ENCODE data around the gene KIRREL1. TPM values are rescaled to one million over a fixed set of nuclear protein-coding genes. Genes with fewer than 3 reads are reported as not detected.

The KIRREL1 gene
- total and polyA plus RNA-seq, 2 experiments from 2014 or later, result 5.1 to 35.2 TPM

DNA sequence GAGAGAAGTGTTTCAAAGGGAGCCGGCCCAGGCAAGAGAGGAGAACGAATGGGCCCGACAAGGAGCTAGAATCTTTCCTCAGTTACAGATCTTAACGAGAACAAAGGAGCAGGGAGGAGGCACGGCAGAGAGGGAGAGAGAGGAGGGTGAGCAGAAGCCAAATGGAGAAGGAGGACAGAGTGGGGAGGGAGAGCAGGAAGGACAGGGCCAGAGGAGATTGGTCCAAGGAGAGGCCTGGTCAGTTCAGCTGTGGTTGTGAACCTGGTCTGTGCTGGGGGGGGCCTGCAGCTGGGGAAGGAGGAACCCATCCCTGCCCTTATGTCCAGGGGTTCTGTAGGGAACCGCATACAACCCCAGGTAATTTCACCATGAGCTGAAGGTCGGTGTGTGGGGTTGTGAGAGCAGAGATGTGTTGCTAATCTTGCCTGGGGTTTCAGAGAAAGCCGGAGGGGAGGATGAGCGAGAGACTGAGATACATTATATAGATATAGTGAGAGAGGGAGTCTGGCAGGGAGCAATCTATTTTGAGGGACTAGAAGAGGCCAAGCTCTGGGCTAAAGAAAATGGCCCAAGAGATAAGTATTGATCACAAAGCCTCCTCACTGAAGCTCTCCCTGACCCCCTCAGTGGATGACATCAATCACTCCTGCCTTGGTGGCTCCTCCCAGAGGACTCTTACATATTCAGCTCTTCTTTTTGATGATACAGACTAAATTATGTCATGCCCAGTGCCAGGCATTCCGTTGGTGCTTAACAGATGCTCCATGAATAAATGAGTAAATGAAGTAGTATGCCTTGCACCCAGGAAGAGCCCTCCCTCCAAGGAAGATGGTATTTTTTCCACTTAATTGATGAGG, 123.1 kb downstream of the KIRREL1 start (continued):
- no peak for TF ChIP-seq EZH2 (IDR thresholded peaks at IDR 0.05; ENCODE audit: low read depth, unreplicated experiment)
- TF ChIP-seq, protein P1, sequence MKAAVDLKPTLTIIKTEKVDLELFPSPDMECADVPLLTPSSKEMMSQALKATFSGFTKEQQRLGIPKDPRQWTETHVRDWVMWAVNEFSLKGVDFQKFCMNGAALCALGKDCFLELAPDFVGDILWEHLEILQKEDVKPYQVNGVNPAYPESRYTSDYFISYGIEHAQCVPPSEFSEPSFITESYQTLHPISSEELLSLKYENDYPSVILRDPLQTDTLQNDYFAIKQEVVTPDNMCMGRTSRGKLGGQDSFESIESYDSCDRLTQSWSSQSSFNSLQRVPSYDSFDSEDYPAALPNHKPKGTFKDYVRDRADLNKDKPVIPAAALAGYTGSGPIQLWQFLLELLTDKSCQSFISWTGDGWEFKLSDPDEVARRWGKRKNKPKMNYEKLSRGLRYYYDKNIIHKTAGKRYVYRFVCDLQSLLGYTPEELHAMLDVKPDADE (IDR thresholded peaks at IDR 0.05), result no peak
- TF ChIP-seq POLR2AphosphoS5 (IDR thresholded peaks at IDR 0.05; ENCODE audit: low read depth), result no peak
- TF ChIP-seq, protein P2, sequence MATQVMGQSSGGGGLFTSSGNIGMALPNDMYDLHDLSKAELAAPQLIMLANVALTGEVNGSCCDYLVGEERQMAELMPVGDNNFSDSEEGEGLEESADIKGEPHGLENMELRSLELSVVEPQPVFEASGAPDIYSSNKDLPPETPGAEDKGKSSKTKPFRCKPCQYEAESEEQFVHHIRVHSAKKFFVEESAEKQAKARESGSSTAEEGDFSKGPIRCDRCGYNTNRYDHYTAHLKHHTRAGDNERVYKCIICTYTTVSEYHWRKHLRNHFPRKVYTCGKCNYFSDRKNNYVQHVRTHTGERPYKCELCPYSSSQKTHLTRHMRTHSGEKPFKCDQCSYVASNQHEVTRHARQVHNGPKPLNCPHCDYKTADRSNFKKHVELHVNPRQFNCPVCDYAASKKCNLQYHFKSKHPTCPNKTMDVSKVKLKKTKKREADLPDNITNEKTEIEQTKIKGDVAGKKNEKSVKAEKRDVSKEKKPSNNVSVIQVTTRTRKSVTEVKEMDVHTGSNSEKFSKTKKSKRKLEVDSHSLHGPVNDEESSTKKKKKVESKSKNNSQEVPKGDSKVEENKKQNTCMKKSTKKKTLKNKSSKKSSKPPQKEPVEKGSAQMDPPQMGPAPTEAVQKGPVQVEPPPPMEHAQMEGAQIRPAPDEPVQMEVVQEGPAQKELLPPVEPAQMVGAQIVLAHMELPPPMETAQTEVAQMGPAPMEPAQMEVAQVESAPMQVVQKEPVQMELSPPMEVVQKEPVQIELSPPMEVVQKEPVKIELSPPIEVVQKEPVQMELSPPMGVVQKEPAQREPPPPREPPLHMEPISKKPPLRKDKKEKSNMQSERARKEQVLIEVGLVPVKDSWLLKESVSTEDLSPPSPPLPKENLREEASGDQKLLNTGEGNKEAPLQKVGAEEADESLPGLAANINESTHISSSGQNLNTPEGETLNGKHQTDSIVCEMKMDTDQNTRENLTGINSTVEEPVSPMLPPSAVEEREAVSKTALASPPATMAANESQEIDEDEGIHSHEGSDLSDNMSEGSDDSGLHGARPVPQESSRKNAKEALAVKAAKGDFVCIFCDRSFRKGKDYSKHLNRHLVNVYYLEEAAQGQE (IDR thresholded peaks at IDR 0.05; ENCODE audit: unreplicated experiment), result no peak
- no peak for TF ChIP-seq STAT1 (IDR thresholded peaks at IDR 0.05; ENCODE audit: unreplicated experiment)
- TF ChIP-seq, protein P3, sequence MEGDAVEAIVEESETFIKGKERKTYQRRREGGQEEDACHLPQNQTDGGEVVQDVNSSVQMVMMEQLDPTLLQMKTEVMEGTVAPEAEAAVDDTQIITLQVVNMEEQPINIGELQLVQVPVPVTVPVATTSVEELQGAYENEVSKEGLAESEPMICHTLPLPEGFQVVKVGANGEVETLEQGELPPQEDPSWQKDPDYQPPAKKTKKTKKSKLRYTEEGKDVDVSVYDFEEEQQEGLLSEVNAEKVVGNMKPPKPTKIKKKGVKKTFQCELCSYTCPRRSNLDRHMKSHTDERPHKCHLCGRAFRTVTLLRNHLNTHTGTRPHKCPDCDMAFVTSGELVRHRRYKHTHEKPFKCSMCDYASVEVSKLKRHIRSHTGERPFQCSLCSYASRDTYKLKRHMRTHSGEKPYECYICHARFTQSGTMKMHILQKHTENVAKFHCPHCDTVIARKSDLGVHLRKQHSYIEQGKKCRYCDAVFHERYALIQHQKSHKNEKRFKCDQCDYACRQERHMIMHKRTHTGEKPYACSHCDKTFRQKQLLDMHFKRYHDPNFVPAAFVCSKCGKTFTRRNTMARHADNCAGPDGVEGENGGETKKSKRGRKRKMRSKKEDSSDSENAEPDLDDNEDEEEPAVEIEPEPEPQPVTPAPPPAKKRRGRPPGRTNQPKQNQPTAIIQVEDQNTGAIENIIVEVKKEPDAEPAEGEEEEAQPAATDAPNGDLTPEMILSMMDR (conservative IDR thresholded peaks at IDR 0.05; ENCODE audit: low read depth in 2 of 2), result no peak
- TF ChIP-seq NANOG (IDR thresholded peaks at IDR 0.05; ENCODE audit: borderline replicate concordance), result no peak

DNA sequence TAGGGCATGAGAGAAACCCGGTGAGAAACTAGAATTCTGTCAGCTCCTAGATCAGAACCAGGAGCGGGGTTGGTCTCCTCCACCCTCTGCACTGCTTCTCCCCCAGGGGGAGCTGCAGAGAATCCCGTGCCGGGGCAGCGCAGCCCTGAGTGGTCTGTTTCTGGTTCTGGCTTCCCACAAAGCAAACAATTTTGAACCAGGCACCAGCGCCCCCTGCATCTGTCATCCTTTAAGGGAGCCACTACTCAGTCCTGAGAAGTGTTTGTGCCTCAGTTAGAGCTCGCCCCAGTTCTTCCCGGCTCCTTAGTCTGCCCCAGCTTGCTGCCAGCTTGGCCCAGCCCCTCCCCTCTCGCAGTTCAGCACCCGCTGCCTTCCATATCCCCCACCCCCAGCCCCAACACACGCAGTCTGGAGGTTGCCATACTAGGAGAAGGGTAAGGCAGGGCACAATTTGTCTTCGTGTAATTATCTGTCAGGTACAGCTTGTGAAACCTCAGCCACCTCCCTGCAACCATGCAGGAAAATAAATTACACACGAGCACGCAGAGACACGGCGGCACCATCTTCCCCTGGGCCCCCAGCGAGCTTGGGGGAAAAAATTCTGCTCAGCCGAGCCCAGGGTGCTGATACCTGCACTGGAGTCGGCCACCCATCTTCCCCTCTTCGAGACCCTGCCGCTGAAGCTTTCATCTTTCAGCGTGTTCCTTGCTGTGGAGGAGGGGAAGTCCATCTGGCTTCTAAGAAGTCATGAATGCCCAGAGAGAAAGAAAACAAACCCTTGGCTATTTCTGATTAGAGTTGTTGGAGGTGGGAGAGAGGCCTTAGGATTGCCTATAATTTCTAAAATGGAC, 124.6 kb downstream of the KIRREL1 start:
- Histone ChIP-seq H3K36me3 (ENCODE audit: insufficient read depth) (no peaks in the 10 kb centered on the region), H3K9me2 (ENCODE audit: insufficient read depth) (no peaks in the 10 kb centered on the region), H3K27ac (ENCODE audit: low read depth) (peak overlapping the region; percentile 66; the same call in 1 of the 2 replicates), H3K4me1 (ENCODE audit: insufficient read depth) (peaks cover 30% of the 10 kb centered on the region), H3K79me2 (replicated peaks; ENCODE audit: insufficient read depth) (no peaks in the 10 kb centered on the region), H3K27me3 (ENCODE audit: insufficient read depth) (peaks cover 10% of the 10 kb centered on the region), H3K4me2 (peak overlapping the region; percentile 76), H3K4me3 (peak overlapping the region; percentile 38), H2AFZ (peak overlapping the region; percentile 96), H3F3A (replicated peaks; ENCODE audit: low read depth) (peaks cover 7% of the 10 kb centered on the region), H4K20me1 (replicated peaks; ENCODE audit: insufficient read depth) (no peaks in the 10 kb centered on the region)
- TF ChIP-seq ZNF331 (CRISPR knock-in tag; IDR thresholded peaks at IDR 0.05; ENCODE audit: low read depth), result no peak; the same call in 1 of the 2 replicates
- TF ChIP-seq, protein P3 (conservative IDR thresholded peaks at IDR 0.05; ENCODE audit: low read depth in 2 of 2), result peak; percentile 85 to 86
- TF ChIP-seq CREB1 (CRISPR knock-in tag; IDR thresholded peaks at IDR 0.05; ENCODE audit: low read depth), result 0 out of 2 replicates have a peak, but pooled peaks have one; percentile 23
- Mint-ChIP-seq H3K4me3 (no peak overlapping the region), H3K4me1 (peaks cover 43% of the 10 kb centered on the region), H3K27ac (no peak overlapping the region), H3K9me3 (peaks cover 3% of the 10 kb centered on the region; the same call in 2 of the 3 replicates), H3K36me3 (ENCODE audit: low read depth) (peaks cover 3% of the 10 kb centered on the region; the same call in 2 of the 3 replicates), H3K27me3 (ENCODE audit: insufficient read depth, low read depth, poor library complexity) (peaks cover 29% of the 10 kb centered on the region)
- DNase-seq (ENCODE audit: low spot score) (peak; percentile 93), ATAC-seq (peak; percentile 72)

Measured in GM23338 (cell line).